GM12865 (cell line): ENCODE results near the gene ITPR1.

Experiments used
- DNase-seq: peaks from one replicate; pipeline ENCODE4 v3.0.0; 2010; ENCODE audit warnings: low read depth
- H3K4me3 ChIP-seq: 2 replicates; pipeline ENCODE4 v1.5.1; 2011; ENCODE audit warnings: mild to moderate bottlenecking, low read depth, low read length, control low read depth
- CTCF ChIP-seq: IDR thresholded peaks from 2 replicates; pipeline ENCODE4 v1.5.1; 2011; ENCODE audit warnings: low read length, control low read depth, low read depth, inconsistent platforms; ENCODE audit not compliant: insufficient read depth; ENCODE audit errors: missing control alignments

Gene ITPR1

DNA sequence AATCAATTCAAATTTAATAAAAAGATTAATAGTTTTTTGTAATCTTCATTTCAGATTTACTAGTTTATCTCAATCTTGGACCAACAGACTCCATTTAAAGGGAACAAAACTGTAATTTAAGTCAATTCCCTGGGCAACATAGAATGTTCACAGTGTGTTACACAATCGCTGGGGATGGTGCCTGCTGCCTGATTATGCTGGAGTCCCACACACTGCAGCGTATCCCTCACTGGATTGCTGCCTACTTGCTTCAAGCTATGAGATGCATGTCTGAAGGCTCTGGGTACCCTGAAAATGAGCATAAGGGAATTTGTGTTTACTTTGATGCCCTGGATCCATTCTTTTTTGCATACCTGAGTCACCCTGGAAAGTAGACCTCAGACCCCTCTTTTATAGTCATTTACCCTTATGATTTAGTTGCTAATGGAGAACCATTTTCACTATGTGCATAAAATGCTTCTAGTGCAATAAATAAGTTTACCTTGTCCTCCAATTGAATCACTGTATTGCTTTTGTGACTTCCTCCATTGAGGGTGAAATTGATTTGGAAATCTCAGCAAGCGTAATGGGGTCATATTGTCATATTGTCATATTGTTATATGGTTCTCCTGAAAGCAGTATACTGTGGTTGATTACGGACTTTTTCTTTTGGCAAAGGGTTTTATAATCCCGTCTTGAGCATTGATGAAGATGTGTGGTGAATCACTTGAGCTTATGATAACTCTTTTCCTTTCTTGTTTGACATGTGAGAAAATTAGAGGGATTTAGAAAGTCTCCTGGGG, 35.9 kb downstream of the ITPR1 start:
- H3K4me3 ChIP-seq = no peak overlapping the region
- DNase-seq = no peak
- no peak for TF ChIP-seq CTCF

DNA sequence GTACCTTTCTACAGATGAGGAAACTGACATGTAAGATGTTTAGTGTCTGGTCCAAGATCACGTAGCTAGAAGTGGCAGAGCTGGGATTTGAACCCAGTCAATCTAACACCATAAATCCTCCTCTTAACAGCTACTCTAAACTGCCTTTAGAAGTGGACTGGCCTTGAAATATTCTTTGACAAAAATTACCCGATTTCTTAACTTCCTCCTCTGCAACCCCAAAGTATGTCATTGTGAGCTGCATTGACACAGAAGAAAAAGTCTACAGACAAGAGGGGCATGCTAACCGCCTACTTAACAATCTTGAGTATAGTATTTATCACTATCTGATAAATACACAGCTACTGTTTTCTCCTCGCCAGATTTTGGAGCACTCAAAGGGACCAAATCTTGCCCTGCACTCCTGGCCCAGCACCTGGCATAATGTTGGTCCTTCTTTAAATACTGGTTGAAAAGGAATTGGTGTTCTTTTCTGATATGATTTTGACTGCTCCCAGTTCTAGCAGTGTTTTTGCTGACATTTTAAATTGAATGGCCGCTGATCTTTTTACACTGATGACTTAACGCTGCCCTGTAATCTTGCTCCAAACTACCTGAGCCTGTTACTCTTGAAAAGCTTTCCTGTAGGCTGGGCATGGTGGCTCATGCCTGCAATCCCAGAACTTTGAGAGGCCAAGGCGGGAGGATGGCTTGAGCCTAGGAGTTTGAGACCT, 36.9 kb downstream of the ITPR1 start:
- no peak for DNase-seq
- no peak overlapping the region for H3K4me3 ChIP-seq
- no peak for TF ChIP-seq CTCF

- no peak for TF ChIP-seq CTCF
- no peak for DNase-seq
- no peak overlapping the region for H3K4me3 ChIP-seq
Observed at GRCh38 chr3:4531478-4532025, 38.4 kb downstream of the ITPR1 start.

DNA sequence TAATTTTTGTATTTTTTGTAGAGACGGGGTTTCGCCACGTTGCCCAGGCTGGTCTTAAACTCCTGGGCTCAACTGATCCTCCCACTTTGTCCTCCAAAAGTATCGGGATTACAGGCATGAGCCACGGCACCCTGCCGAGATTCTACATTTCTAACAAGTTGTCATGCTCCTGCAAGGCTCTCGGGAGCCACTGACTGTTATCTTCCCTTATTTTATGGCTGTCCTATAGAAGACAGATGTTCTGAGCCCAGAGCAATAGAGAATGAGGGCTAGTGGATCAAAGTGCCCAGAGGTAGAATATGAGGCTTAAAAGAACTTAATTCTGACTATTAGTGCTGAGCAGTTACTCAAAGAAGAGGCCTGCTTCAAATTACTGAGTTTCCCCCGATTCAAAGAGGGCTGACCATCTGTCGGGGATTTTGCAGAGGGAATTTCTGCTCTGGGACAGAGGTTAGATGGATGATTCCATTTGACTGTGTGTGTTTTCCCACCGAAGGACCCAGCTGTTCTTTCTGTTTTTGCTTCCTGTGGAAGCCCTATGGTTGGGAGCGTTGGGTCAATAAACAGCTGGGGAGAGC, 39.5 kb downstream of the ITPR1 start:
- TF ChIP-seq CTCF = no peak
- H3K4me3 ChIP-seq = no peak overlapping the region
- DNase-seq = no peak

DNA sequence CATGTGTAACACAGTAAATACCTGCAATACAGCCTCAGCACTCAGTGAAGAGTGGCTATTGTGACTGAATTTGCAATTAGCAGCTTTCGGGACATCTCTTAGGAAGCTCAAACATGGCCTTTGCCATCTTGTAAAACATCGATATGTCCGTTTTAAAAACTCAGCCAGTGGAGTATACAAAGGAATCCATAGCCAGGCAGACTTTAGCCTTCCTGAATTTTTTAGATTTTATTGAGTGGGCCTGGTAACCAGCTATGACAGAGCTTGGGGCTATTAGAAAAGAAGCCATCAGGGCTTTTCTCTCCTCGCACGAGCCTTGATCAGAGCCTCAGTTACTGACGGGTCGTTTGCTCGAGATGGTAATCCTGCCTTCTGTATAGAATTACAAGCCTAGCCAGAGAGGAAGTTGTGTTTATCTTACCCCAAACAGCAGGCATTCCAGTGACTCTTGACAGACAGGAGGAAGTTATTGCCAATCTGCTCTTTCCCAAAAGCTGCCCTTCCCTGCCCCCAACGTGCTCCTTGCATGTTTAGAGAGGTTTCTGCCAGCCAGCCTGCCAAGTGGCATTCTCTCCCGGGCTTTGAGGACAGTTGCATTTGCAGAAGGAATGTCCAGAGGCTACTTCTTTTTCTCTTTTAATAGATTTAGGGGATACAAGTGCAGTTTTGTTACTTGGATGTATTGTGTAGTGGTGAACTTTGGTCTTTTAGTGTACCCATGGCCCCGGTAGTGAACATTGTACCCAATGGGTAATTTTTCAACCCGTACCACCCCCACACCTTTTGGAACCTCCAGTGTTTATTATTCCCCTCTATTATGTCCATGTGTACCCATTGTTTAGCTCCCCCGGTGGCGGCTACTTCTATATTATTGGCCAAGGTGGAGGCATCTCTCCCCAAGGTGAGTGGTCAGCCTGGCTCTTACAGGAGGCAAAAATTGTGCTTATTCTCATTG, 40.6 kb downstream of the ITPR1 start:
- no peak overlapping the region for H3K4me3 ChIP-seq
- no peak for TF ChIP-seq CTCF
- no peak for DNase-seq

DNA sequence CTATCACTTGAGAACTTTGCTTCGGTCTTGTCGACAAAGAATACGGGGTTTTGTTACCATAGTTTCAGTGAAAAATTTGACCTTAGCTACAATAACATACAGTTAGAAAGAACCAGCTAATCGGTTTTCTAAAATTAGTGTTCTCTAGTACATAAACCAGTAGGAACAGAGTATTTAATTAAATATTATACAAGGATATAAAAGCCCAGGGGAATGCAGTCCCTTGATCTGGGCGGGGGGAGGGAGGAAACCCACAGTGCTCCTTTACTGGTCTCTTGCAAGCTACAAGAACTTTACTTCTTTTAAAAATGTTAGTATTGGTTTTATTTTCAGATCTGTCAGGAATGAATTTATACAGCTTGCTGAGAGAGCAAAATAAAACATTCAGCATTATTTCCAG, 41.8 kb downstream of the ITPR1 start:
- no peak for DNase-seq

More for the DNA sequence above, 41.8 kb downstream of the ITPR1 start:
- no peak for TF ChIP-seq CTCF
- no peak overlapping the region for H3K4me3 ChIP-seq
